GM19023 (cell line): ENCODE results near the gene ZBTB7C.

Experiments
- ATAC-seq: cut with Tn5 transposase; IDR thresholded peaks from one replicate; pipeline ENCODE4 v1.9.1; 2021; ENCODE audit warnings: mild to moderate bottlenecking, moderate library complexity; ENCODE audit not compliant: unreplicated experiment

Gene ZBTB7C

GRCh38 chr18:48030616-48031480 is 378.3 kb downstream of the ZBTB7C start:
- ATAC-seq = no peak

- ATAC-seq = no peak
Measured at GRCh38 chr18:48029296-48029986, 379.7 kb downstream of the ZBTB7C start.

- no peak for ATAC-seq
Measured at GRCh38 chr18:48028696-48029095, 380.5 kb downstream of the ZBTB7C start.

GRCh38 chr18:48028081-48028480 is 381.1 kb downstream of the ZBTB7C start:
- no peak for ATAC-seq

- no peak for ATAC-seq
Measured at GRCh38 chr18:48027401-48027963, 381.7 kb downstream of the ZBTB7C start.

- ATAC-seq = no peak
Measured at GRCh38 chr18:48026216-48026615, 383.0 kb downstream of the ZBTB7C start.

GRCh38 chr18:48024881-48025660 is 384.1 kb downstream of the ZBTB7C start:
- no peak for ATAC-seq

GRCh38 chr18:48024009-48024512 is 385.1 kb downstream of the ZBTB7C start:
- no peak for ATAC-seq

GRCh38 chr18:48023334-48024008 is 385.7 kb downstream of the ZBTB7C start:
- no peak for ATAC-seq

- no peak for ATAC-seq
Measured at GRCh38 chr18:48022531-48023329, 386.5 kb downstream of the ZBTB7C start.

GRCh38 chr18:48022021-48022420 is 387.2 kb downstream of the ZBTB7C start:
- ATAC-seq = no peak

GRCh38 chr18:48021273-48021914 is 387.8 kb downstream of the ZBTB7C start:
- no peak for ATAC-seq

- no peak for ATAC-seq
Measured at GRCh38 chr18:48020337-48021250, 388.6 kb downstream of the ZBTB7C start.

GRCh38 chr18:48019557-48020325 is 389.4 kb downstream of the ZBTB7C start:
- ATAC-seq = no peak

- no peak for ATAC-seq
Measured at GRCh38 chr18:48018851-48019250, 390.3 kb downstream of the ZBTB7C start.

GRCh38 chr18:48017635-48018034 is 391.5 kb downstream of the ZBTB7C start:
- no peak for ATAC-seq

GRCh38 chr18:48013162-48013561 is 396.0 kb downstream of the ZBTB7C start:
- no peak for ATAC-seq
